HCT116 (cell line): ENCODE measurements around the gene GJC3. TPM values are rescaled to one million over a fixed set of nuclear protein-coding genes. Genes with fewer than 3 reads are reported as not detected.

ENCODE experiments used
- ATAC-seq: fragments of 200-7000 bp; cut with Tn5 transposase; 2 replicates; pipeline ENCODE4 v1.9.1; 2020; ENCODE audit warnings: mild to moderate bottlenecking, moderate library complexity
- BruUV-seq: library from RNA; stranded (reverse); fragments of 400-500 nt; replicated peaks from 2 replicates; lab custom pipeline; 2021; lab: Mats Ljungman, UMichigan
- CTCF ChIA-PET: fragments of 300-600 bp; sonication (Branson Sonifier 250); formaldehyde crosslinking; loops from one replicate; lab custom pipeline; 2021; ENCODE audit warnings: antibody characterized with exemption; lab: Charles Lee
- POLR2A ChIA-PET: fragments of 300-600, 350-600 bp; sonication (Branson Sonifier 250); formaldehyde crosslinking; loops from one replicate; lab custom pipeline; 2021; ENCODE audit warnings: antibody characterized with exemption; lab: Charles Lee
- RAD21 ChIA-PET, 2 experiments: fragments of 300-600 bp; sonication (Branson Sonifier 250); formaldehyde crosslinking; loops; one replicate each; lab custom pipeline; 2023; ENCODE audit warnings: low total read pairs in 2 of 2; ENCODE audit not compliant: uncharacterized antibody in 2 of 2, unreplicated experiment in 2 of 2, low non-redundant PET in 1 of 2; lab: Charles Lee
- DNase-seq: peaks from one replicate; pipeline ENCODE4 v3.0.0-alpha.2; 2010; ENCODE audit warnings: low read depth, low spot score
- H2AFZ ChIP-seq: fragments of 200-600 bp; shearing (Covaris generic), sonication (generic); 2 replicates; pipeline ENCODE4 v1.6.1; 2017; ENCODE audit warnings: low read depth, mixed run types, mixed read lengths, antibody characterized with exemption, low read length; ENCODE audit not compliant: poor library complexity, severe bottlenecking
- H3K27ac ChIP-seq: 2 replicates; pipeline ENCODE4 v1.5.1; 2012; ENCODE audit warnings: low read depth, low read length
- H3K27me3 ChIP-seq: fragments of 200-600 bp; sonication (generic); 2 replicates; pipeline ENCODE4 v1.6.1; 2016; ENCODE audit warnings: mixed run types, low read length, mixed read lengths; ENCODE audit not compliant: insufficient read depth
- H3K36me3 ChIP-seq, 2 experiments: fragments of 200-500 bp in 1 of 2; fragments of 200-600 bp in 1 of 2; sonication (Bioruptor generic) in 1 of 2; sonication (generic) in 1 of 2; 2 replicates each; pipeline versions ENCODE4 v1.5.1 to v1.6.1; 2014 to 2016; ENCODE audit warnings: low read length in 2 of 2, inconsistent platforms in 1 of 2, mixed read lengths in 1 of 2, mixed run types in 1 of 2; ENCODE audit not compliant: insufficient read depth in 2 of 2, control insufficient read depth in 1 of 2
- H3K4me1 ChIP-seq, 2 experiments: fragments of 200-600 bp in 1 of 2; sonication (generic) in 1 of 2; 2 replicates each; pipeline versions ENCODE4 v1.5.1 to v1.6.1; 2012 to 2017; ENCODE audit warnings: low read length in 2 of 2, inconsistent platforms in 1 of 2, mild to moderate bottlenecking in 1 of 2, mixed read lengths in 1 of 2, mixed run types in 1 of 2, moderate library complexity in 1 of 2; ENCODE audit not compliant: insufficient read depth in 2 of 2, control insufficient read depth in 1 of 2
- H3K4me2 ChIP-seq: fragments of 200-600 bp; sonication (generic); 2 replicates; pipeline ENCODE4 v1.6.1; 2017; ENCODE audit warnings: mixed run types, low read length, mixed read lengths
- H3K4me3 ChIP-seq, 2 experiments: fragments of 200-600 bp in 1 of 2; sonication (generic) in 1 of 2; replicated peaks in 1 of 2; 2 replicates each; pipeline ENCODE4 v1.5.1; 2011 to 2016; ENCODE audit warnings: low read length in 2 of 2, control low read depth in 1 of 2, low read depth in 1 of 2, mild to moderate bottlenecking in 1 of 2, mixed read lengths in 1 of 2, mixed run types in 1 of 2
- H3K79me2 ChIP-seq: fragments of 200-600 bp; sonication (generic); 2 replicates; pipeline ENCODE4 v1.6.1; 2017; ENCODE audit warnings: mild to moderate bottlenecking, mixed run types, low read length, moderate library complexity, mixed read lengths; ENCODE audit not compliant: insufficient read depth
- H3K9ac ChIP-seq: fragments of 200-600 bp; sonication (generic); 2 replicates; pipeline ENCODE4 v1.6.1; 2016; ENCODE audit warnings: low read length, mixed read lengths
- H3K9me2 ChIP-seq: fragments of 200-600 bp; sonication (generic), shearing (Covaris generic); 2 replicates; pipeline ENCODE4 v1.6.1; 2017; ENCODE audit warnings: mixed run types, mild to moderate bottlenecking, moderate library complexity; ENCODE audit not compliant: insufficient read depth
- H3K9me3 ChIP-seq, 2 experiments: fragments of 200-500 bp in 1 of 2; fragments of 200-600 bp in 1 of 2; sonication (Bioruptor generic) in 1 of 2; sonication (generic) in 1 of 2; 2 replicates each; pipeline ENCODE4 v1.6.1; 2014 to 2017; ENCODE audit warnings: low read length in 2 of 2, mixed read lengths in 2 of 2, inconsistent platforms in 1 of 2, low read depth in 1 of 2, mild to moderate bottlenecking in 1 of 2, mixed run types in 1 of 2, moderate library complexity in 1 of 2; ENCODE audit not compliant: control insufficient read depth in 1 of 2, insufficient read depth in 1 of 2
- H4K20me1 ChIP-seq: fragments of 200-600 bp; sonication (generic), shearing (Covaris generic); 2 replicates; pipeline ENCODE4 v1.6.1; 2017; ENCODE audit warnings: mixed run types, mild to moderate bottlenecking, moderate library complexity; ENCODE audit not compliant: insufficient read depth
- ATF3 ChIP-seq: IDR thresholded peaks from 2 replicates; pipeline ENCODE4 v1.6.1; 2012
- CBX3 ChIP-seq: IDR thresholded peaks from 2 replicates; pipeline ENCODE4 v1.6.1; 2012; ENCODE audit warnings: low read depth
- CTCF ChIP-seq, 3 experiments: fragments of 200-600 bp in 1 of 3; sonication (generic) in 1 of 3; IDR thresholded peaks in 2 of 3; conservative IDR thresholded peaks in 1 of 3; 2 replicates each; pipeline ENCODE4 v1.5.1; 2012 to 2017; ENCODE audit warnings: low read depth in 2 of 3, low read length in 2 of 3, antibody characterized with exemption in 1 of 3, borderline replicate concordance in 1 of 3, control low read depth in 1 of 3, mild to moderate bottlenecking in 1 of 3, mixed read lengths in 1 of 3, mixed run types in 1 of 3, moderate library complexity in 1 of 3; ENCODE audit not compliant: insufficient read depth in 1 of 3
- EZH2 ChIP-seq: fragments of 200-600 bp; sonication (generic); IDR thresholded peaks from 2 replicates; pipeline ENCODE4 v1.6.1; 2017; ENCODE audit warnings: antibody characterized with exemption, mixed run types
- EZH2phosphoT487 ChIP-seq: fragments of 200-600 bp; IDR thresholded peaks from 2 replicates; pipeline ENCODE4 v1.6.1; 2018; ENCODE audit warnings: antibody characterized with exemption, borderline replicate concordance
- MAX ChIP-seq: IDR thresholded peaks from 2 replicates; pipeline ENCODE4 v1.6.1; 2012
- POLR2A ChIP-seq: IDR thresholded peaks from 2 replicates; pipeline ENCODE4 v1.7.0; 2011; ENCODE audit warnings: borderline replicate concordance; ENCODE audit not compliant: insufficient read depth, insufficient read length; ENCODE audit errors: extremely low read depth
- POLR2AphosphoS5 ChIP-seq: IDR thresholded peaks from 2 replicates; pipeline ENCODE4 v1.6.1; 2011; ENCODE audit warnings: mild to moderate bottlenecking, low read depth, low read length, moderate library complexity
- SIN3A ChIP-seq: IDR thresholded peaks from 2 replicates; pipeline ENCODE4 v1.6.1; 2012; ENCODE audit warnings: low read depth
- SP1 ChIP-seq: IDR thresholded peaks from 2 replicates; pipeline ENCODE4 v1.6.1; 2012; ENCODE audit warnings: low read depth
- SRF ChIP-seq: IDR thresholded peaks from 2 replicates; pipeline ENCODE4 v1.6.1; 2012; ENCODE audit warnings: low read depth
- TCF7L2 ChIP-seq: IDR thresholded peaks from 2 replicates; pipeline ENCODE4 v1.7.0; 2011; ENCODE audit warnings: borderline replicate concordance, inconsistent platforms; ENCODE audit not compliant: insufficient read depth, insufficient read length; ENCODE audit errors: extremely low read depth
- YY1 ChIP-seq: IDR thresholded peaks from 2 replicates; pipeline ENCODE4 v1.6.1; 2011; ENCODE audit warnings: low read length, low read depth, moderate library complexity, mild to moderate bottlenecking; ENCODE audit not compliant: insufficient replicate concordance; ENCODE audit errors: extremely low read depth
- ZFX ChIP-seq: fragments of 450-650 bp; IDR thresholded peaks from 2 replicates; pipeline ENCODE4 v1.6.1; 2017
- ZNF274 ChIP-seq: fragments of 200-500 bp; sonication (Bioruptor generic); IDR thresholded peaks from 2 replicates; pipeline ENCODE4 v1.6.1; 2014; ENCODE audit warnings: mild to moderate bottlenecking, low read depth, low read length, inconsistent platforms
- intact Hi-C: fragments of 100-400 bp; cut with micrococcal nuclease; formaldehyde crosslinking; loops from 2 replicates; pipeline ENCODE4 v1.10.0; 2022
- total RNA-seq: library from RNA; stranded (reverse); gene quantifications from one replicate; pipeline ENCODE4 v1.2.1, GENCODE V29; 2021; ENCODE audit not compliant: unreplicated experiment
- TF ChIP-seq, protein P1 (sequence below): IDR thresholded peaks from 2 replicates; pipeline ENCODE4 v1.6.1; 2012; ENCODE audit warnings: low read depth

Gene GJC3
- total RNA-seq, 1 experiment from 2014 or later: 0.76 TPM

DNA sequence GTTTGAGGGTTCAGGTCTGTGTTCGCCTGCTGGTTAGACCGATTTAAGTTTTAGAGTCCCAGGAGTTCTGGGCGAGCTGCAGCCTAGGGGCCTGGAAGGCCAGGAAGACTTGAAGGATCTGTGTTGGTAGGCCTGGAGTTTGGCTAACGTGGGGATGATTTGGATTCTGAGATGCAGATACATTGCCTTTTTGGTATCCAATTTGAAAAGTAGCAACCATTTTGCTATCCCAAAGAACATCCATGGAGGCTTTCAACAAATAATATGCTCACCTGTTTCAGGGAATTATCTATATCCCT, 9.7 kb downstream of the GJC3 start (continued):
- TF ChIP-seq POLR2AphosphoS5 (no peak), EZH2 (no peak), ATF3 (no peak), SIN3A (no peak), CBX3 (no peak)

- no peaks in the 10 kb centered on the region for H3K9me2 ChIP-seq
- peak; percentile 85 for DNase-seq
- no peaks in the 10 kb centered on the region for H3K27me3 ChIP-seq
- POLR2A ChIA-PET: interaction anchor here (0.6 to 2.4 kb wide), 5 partner anchors 10 to 209 kb away, joined by 3 to 16 read pairs (median 3); partner anchors contain the start of gene GJC3
- no peak within 1 kb of the TSS for H2AFZ ChIP-seq
- no TSS peak for BruUV-seq
- H3K9ac ChIP-seq: peak within 1 kb of the TSS; percentile 83
- no peaks in the 10 kb centered on the region for H3K9me3 ChIP-seq
- peaks cover 60% of the 10 kb centered on the region for H3K79me2 ChIP-seq
- H4K20me1 ChIP-seq: no peaks in the 10 kb centered on the region
- H3K4me3 ChIP-seq: peak within 1 kb of the TSS; percentile 60 to 86
- peak within 1 kb of the TSS; percentile 80 for H3K4me2 ChIP-seq
- peaks cover 0 to 5% of the 10 kb centered on the region in 2 experiments; a peak in 1 of 4 replicates for H3K36me3 ChIP-seq
- ATAC-seq: peak; percentile 100
- RAD21 ChIA-PET: interaction anchor here in 1 of 2 experiments (0.8 kb wide), 1 partner anchor 394 kb away, joined by 3 read pairs; no protein-coding TSS in a partner anchor
- peak within 1 kb of the TSS; percentile 90 for H3K27ac ChIP-seq
- peaks cover 9 to 16% of the 10 kb centered on the region in 2 experiments for H3K4me1 ChIP-seq
- CTCF ChIA-PET: interaction anchor here (0.6 to 2.6 kb wide), 7 partner anchors 10 to 481 kb away, joined by 3 to 17 read pairs (median 5); partner anchors contain the start of gene GJC3
- intact Hi-C loops: loop anchor here (10.0 kb wide), 1 partner anchor 394 kb away; no protein-coding TSS in a partner anchor
- TF ChIP-seq TCF7L2 (peak; percentile 50), SP1 (peak; percentile 24; the same call in 1 of the 2 replicates), CTCF (IDR thresholded peaks at IDR 0.05 in 2 of 3, conservative IDR thresholded peaks at IDR 0.05 in 1 of 3; ENCODE audit: borderline replicate concordance in 1 of 3, insufficient read depth in 1 of 3, low read depth in 2 of 3, low read length in 2 of 3) (no peak; a peak in 1 of 6 replicates), CBX3 (no peak; the same call in 1 of the 2 replicates), SRF (0 out of 2 replicates have a peak, but pooled peaks have one; percentile 28), ATF3 (no peak), ZNF274 (no peak), POLR2A (peak; percentile 37), ZFX (peak; percentile 87), SIN3A (peak; percentile 89), YY1 (peak; percentile 47), MAX (peak; percentile 62; the same call in 1 of the 2 replicates), POLR2AphosphoS5 (peak; percentile 88), EZH2phosphoT487 (no peak)
- TF ChIP-seq, protein P1, sequence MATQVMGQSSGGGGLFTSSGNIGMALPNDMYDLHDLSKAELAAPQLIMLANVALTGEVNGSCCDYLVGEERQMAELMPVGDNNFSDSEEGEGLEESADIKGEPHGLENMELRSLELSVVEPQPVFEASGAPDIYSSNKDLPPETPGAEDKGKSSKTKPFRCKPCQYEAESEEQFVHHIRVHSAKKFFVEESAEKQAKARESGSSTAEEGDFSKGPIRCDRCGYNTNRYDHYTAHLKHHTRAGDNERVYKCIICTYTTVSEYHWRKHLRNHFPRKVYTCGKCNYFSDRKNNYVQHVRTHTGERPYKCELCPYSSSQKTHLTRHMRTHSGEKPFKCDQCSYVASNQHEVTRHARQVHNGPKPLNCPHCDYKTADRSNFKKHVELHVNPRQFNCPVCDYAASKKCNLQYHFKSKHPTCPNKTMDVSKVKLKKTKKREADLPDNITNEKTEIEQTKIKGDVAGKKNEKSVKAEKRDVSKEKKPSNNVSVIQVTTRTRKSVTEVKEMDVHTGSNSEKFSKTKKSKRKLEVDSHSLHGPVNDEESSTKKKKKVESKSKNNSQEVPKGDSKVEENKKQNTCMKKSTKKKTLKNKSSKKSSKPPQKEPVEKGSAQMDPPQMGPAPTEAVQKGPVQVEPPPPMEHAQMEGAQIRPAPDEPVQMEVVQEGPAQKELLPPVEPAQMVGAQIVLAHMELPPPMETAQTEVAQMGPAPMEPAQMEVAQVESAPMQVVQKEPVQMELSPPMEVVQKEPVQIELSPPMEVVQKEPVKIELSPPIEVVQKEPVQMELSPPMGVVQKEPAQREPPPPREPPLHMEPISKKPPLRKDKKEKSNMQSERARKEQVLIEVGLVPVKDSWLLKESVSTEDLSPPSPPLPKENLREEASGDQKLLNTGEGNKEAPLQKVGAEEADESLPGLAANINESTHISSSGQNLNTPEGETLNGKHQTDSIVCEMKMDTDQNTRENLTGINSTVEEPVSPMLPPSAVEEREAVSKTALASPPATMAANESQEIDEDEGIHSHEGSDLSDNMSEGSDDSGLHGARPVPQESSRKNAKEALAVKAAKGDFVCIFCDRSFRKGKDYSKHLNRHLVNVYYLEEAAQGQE: no peak
Observed at GRCh38 chr7:99918959-99919813, 10.2 kb downstream of the GJC3 start, which contains the start of gene TRIM4. Gene TRIM4 (minus strand): TSS chr7:99919530. CDS start chr7:99919401, 129 bp downstream.
